Stimulated activated CD4-positive, alpha-beta T cell treated with anti-CD3 and anti-CD28 coated beads, Interleukin-4, amount 100 ng/mL, for 24 hours (primary cell): ENCODE results near the gene DMC1.
"Not testable (repeated sequence)": the region's sequence is repeated elsewhere in the genome, so short reads cannot be mapped to it uniquely, and the experiment has no call there.

Source experiments
- DNase-seq: peaks from one replicate; pipeline ENCODE4 v3.0.0-alpha.2; 2020

DMC1 gene

GRCh38 chr22:38497869-38498268 lies 72.1 kb downstream of the DMC1 start:
- DNase-seq: no peak

DNA sequence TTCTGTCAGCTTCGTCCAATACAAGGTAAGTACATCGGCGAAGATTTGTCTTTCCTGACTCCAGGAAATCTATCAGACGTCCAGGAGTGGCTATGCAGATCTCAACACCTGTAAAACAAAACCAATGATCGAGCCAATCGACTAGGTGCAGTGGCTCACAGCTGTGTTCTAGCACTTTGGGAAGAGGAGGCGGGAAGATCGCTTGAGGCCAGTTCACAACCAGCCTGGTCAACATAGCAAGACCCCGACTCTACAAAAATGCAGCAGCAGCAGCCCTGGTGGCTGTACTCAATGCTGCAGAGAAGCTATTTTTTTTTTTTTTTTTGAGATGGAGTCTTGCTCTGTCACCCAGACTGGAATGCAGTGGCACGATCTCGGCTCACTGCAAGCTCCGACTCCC lies 75.0 kb downstream of the DMC1 start:
- no peak for DNase-seq

DNA sequence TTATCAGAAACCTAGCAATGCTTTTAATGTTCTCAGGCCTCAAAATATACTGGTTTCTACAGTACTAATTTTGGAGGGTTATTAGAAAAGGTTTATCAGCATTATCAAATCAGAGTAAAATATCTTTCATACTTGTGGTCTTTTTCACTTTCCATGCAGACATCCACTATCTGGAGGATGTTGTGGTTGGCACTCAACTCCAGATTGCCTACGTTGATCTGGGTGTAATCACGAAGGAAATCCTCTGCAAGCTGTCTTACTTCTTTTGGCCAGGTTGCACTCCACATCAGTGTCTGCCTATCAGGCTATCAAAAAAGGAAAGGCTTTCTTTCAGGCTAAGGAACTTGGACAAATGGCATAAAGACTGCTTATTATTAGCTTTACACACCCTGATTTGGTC lies 75.5 kb downstream of the DMC1 start:
- DNase-seq: no peak

DNA sequence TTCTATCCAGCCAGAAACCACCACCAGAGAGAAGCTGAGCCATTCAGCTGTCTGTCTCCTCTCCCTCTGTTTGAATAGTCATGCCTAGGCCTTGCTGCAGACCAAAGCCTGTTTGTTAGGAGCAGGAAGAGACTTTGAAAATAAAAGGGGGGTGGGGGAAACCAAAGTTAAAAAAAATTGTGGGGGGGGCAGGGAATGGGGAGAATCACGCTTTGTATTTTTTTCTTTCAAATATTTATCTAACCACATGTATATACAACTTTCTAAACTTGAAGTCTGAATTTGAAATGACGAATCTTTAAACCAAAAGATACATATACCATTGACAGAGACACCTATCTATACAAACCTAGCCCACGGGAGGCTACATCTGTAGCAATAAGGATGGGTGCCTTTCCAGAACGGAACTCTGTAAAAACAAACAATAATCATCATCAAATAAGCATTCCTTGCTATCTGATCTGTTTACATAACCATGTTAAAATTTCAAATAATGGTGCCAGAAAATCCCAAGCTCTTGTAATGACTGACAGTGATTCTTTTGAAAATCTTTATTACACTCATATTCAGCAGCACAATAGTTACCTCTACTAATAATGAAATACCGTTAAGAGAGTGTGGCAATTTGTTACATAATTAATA lies 78.2 kb downstream of the DMC1 start:
- no peak for DNase-seq

GRCh38 chr22:38490915-38491314 lies 79.1 kb downstream of the DMC1 start:
- DNase-seq: no peak

GRCh38 chr22:38490475-38490874 lies 79.5 kb downstream of the DMC1 start:
- no peak for DNase-seq

DNA sequence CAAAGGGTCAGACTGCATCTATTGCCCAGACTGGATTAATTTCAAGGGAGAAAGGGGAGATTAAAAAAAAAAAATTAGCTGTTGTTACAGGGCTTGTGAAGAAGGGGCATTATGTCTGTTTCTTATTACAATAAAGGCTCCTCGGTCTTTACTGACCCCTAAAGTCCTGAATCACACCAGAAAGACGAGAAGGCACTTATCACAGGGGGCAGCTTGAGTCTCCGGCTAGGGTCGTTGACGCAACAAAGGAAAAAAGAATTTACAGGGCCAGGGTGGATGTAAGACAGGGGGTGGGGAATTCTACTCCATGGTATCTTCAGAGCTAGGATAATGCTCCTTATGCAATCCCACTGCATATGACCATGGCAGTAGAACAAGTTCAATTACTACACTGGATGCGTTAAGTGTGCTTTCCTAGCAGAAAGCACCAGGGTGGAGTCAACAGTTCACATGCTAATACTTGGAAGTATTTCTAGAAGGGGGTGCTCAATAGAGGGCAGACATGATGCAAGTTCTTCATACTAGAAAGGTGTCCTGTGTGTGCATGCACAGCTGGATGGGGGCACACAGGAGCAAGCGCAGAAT lies 80.3 kb downstream of the DMC1 start:
- no peak for DNase-seq

GRCh38 chr22:38489142-38489541 lies 80.8 kb downstream of the DMC1 start:
- DNase-seq: no peak

- DNase-seq: no peak
Observed at GRCh38 chr22:38487946-38488345, 82.0 kb downstream of the DMC1 start.

- no peak for DNase-seq
Observed at GRCh38 chr22:38485783-38486182, 84.2 kb downstream of the DMC1 start.

GRCh38 chr22:38484244-38484643 lies 85.7 kb downstream of the DMC1 start:
- no peak for DNase-seq

DNA sequence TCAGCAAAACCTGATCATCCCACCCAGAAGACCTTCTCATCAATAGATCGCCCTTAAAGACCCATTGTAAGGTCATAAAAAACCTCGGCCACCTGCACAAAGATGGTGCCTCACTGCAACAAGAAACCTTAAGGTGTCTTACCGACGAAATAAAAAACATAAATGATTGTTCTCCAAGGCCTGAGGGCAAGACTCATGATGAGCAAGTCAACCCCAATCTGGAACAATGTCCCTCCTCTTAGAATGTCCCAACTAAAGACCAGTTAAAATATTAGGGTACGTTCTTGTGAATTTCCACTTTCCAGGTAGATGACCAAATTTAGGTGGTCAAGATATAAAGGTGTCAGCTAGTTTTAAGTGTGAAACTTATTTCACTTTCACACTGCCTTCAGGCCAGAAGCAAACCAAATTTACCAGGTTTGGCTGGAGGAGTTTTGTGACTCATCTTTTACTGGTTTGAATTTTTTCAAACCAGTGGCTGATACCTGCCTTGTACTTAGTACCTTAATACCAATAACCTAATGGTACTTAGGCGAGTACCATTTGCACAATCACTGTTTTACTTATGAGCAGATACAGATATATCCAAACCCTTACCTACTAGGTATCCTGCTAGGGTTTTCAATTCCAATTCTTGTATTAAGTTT lies 87.2 kb downstream of the DMC1 start:
- DNase-seq: no peak

DNA sequence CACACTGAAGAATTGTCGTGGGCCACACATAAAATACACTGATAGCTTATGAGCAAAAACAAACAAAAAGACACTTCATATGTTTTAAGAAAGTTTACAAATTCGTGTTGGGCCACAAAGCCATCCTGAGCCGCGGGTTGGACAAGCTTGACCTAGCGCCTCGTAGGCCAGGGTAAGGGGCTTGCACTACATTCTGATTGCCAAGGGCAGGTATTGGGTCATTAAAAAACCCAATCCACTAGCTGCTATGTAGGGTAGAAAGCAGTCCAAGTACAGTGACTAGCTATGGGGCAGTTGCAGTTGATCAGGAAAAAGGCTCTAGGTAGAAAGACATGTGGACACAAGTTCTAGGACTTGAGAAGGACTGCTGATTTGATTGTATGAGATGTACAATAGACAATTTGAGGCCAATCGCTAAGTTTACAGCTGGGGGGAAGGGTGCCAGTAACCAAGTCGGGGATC lies 88.1 kb downstream of the DMC1 start:
- DNase-seq: no peak

GRCh38 chr22:38481162-38481870 lies 88.7 kb downstream of the DMC1 start:
- DNase-seq: no peak

GRCh38 chr22:38479096-38479837 lies 90.7 kb downstream of the DMC1 start:
- no peak for DNase-seq

DNA sequence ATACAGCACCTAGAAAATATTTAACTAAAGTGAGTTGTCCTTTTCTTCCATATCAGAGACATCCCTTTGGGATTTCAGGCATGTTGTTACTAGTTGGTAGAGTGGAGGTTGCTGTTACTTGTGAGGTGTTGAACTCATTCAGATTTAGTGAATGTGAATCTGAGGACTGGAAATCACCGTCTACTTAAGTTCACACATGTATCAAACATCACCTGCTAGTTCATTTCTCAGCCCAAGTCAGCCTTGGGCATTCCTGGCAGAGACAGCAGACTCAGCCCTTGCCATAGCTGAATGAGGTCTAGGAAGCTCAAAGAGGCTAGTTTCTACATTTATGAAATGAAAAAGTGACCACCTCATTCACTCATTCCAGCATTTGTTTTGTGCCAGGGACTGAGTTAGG lies 92.4 kb downstream of the DMC1 start:
- DNase-seq: no peak

DNA sequence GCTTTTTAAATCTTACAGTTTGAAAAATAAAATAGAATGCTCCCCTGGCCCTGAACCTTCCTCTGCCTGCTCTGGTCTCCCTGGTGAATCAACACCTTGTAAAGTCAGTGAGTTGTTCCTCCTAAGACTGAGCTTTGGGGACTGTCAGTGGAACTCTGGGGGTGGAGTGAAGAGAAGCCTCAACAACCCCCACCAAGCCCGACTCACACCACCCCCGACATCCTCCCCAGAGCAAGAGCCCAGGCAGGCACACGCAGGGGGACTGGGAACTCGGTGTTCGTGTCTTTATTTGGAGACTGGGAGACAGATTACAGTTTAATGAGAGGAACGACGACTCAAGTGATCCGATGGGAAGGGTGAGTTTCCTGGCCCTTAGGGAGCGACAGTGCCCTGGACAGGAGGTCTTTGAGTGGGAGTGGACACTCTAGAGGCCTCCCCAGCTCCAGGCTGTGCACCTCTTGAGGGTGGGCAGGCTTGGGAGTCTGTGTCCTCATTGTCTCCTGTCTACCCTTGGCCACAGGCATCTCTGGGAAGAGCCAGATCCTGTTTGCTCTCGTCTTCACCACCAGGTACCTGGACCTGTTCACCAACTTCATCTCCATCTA lies 95.9 kb downstream of the DMC1 start:
- DNase-seq: no peak

DNA sequence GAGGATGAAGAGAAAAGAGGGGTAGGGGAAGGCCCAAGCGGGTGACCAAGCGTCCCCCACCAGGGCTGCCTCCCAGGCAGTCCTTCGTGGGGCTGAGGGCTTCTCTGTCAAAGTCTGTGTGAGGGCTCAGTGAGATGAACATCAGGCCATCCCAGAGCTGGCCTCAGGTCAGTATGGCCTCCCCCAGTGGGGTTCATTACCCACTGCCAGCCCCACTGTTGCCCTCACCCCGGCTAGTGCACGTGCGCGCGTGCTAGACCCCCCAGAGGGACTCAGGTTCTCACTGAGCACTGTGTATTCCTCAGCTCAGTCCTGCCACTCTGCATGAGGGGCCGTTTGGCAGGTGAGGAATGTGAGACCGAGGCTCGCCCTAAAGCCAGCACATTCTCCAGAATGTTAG lies 98.7 kb downstream of the DMC1 start:
- no peak for DNase-seq

DNA sequence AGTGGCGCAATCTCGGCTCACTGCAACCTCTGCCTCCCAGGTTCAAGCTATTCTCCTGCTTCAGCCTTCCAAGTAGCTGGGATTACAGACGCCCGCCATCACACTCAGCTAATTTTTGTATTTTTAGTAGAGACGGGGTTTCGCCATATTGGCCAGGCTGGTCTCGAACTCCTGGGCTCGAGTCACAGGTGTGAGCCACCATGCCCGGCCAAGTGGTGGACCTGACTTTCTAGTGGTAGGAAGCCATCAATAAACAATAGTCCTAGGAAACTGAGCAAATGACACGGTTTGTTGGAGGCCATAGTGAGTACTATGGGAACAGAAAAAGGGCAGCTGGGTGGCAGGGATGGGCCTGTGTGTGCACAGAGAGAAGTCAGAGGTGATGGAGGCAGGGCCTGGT lies 99.8 kb downstream of the DMC1 start:
- not testable (repeated sequence) for DNase-seq

GRCh38 chr22:38469306-38469781 lies 100.6 kb downstream of the DMC1 start:
- no peak for DNase-seq
